GM12878 (cell line): Measurements from ENCODE around the gene FOXB2. TPM values are rescaled to one million over a fixed set of nuclear protein-coding genes. Genes with fewer than 3 reads are reported as not detected.

Experiments used
- ATAC-seq: fragments of 200-7000 bp; cut with Tn5 transposase; 3 replicates; pipeline ENCODE4 v1.9.1; 2020; ENCODE audit warnings: mild to moderate bottlenecking, moderate library complexity
- Bru-seq: library from RNA; stranded (reverse); fragments of 400-500 nt; gene quantifications from one replicate; lab custom pipeline; 2021; lab: Mats Ljungman, UMichigan
- BruChase-seq, 2 experiments: library from RNA; stranded (reverse); fragments of 400-500 nt; gene quantifications; one replicate each; lab custom pipeline; 2021; lab: Mats Ljungman, UMichigan
- BruUV-seq: library from RNA; stranded (reverse); fragments of 400-500 nt; replicated peaks from 2 replicates; lab custom pipeline; 2021; lab: Mats Ljungman, UMichigan
- CTCF ChIA-PET: fragments of 300-600 bp; sonication (Branson Sonifier 250); formaldehyde crosslinking; extraction: SDS; loops from one replicate; lab custom pipeline; 2021; ENCODE audit warnings: inconsistent platforms; lab: Yijun Ruan, JAX
- POLR2A ChIA-PET: fragments of 350-600 bp; formaldehyde crosslinking; extraction: SDS; loops from one replicate; lab custom pipeline; 2021; ENCODE audit warnings: inconsistent platforms; lab: Charles Lee
- RAD21 ChIA-PET: fragments of 300-600 bp; sonication (Branson Sonifier 250); formaldehyde crosslinking; loops from one replicate; lab custom pipeline; 2023; ENCODE audit warnings: antibody characterized with exemption; ENCODE audit not compliant: unreplicated experiment; lab: Charles Lee
- SMC1A ChIA-PET: fragments of 300-600 bp; sonication (Branson Sonifier 250); formaldehyde crosslinking; loops from one replicate; lab custom pipeline; 2023; ENCODE audit not compliant: unreplicated experiment, uncharacterized antibody; lab: Charles Lee
- DNase-seq: peaks from one replicate; pipeline ENCODE4 v3.0.0-alpha.2; 2011; ENCODE audit warnings: low read depth, low spot score
- FAIRE-seq: peaks from 3 replicates; lab custom pipeline; 2011; peaks lifted over from hg19 to GRCh38; lab: Jason Lieb, UNC
- H2AFZ ChIP-seq: 2 replicates; pipeline ENCODE4 v1.6.0; 2011; ENCODE audit warnings: low read depth, low read length, control low read depth; ENCODE audit not compliant: control insufficient read depth
- H3K27ac ChIP-seq: 2 replicates; pipeline ENCODE4 v1.5.1; 2011; ENCODE audit warnings: control low read depth; ENCODE audit not compliant: control insufficient read depth, insufficient read depth
- H3K27me3 ChIP-seq, 2 experiments: replicated peaks in 1 of 2; 2 replicates each; pipeline versions ENCODE4 v1.6.0 to v1.6.1; 2011; ENCODE audit warnings: low read length in 1 of 2; ENCODE audit not compliant: control insufficient read depth in 2 of 2, insufficient read depth in 2 of 2
- H3K36me3 ChIP-seq, 2 experiments: 2 replicates each; pipeline ENCODE4 v1.5.1; 2011; ENCODE audit warnings: low read length in 1 of 2; ENCODE audit not compliant: control insufficient read depth in 2 of 2, insufficient read depth in 2 of 2
- H3K4me1 ChIP-seq: 2 replicates; pipeline ENCODE4 v1.6.1; 2011; ENCODE audit warnings: mild to moderate bottlenecking, low read length, moderate library complexity, mixed read lengths; ENCODE audit not compliant: control insufficient read depth, insufficient read depth
- H3K4me2 ChIP-seq: 2 replicates; pipeline ENCODE4 v1.6.0; 2011; ENCODE audit warnings: control low read depth; ENCODE audit not compliant: control insufficient read depth, insufficient read depth
- H3K4me3 ChIP-seq: fragments of 200-600 bp; sonication (generic); 2 replicates; pipeline ENCODE4 v1.5.1; 2016
- H3K79me2 ChIP-seq: 2 replicates; pipeline ENCODE4 v1.6.0; 2011; ENCODE audit warnings: low read length; ENCODE audit not compliant: control insufficient read depth, insufficient read depth
- H3K9ac ChIP-seq: 2 replicates; pipeline ENCODE4 v1.8.0; 2011; ENCODE audit warnings: low read length, control low read depth, mixed read lengths; ENCODE audit not compliant: control insufficient read depth, insufficient read depth
- H3K9me3 ChIP-seq: replicated peaks from 3 replicates; pipeline ENCODE4 v1.5.1; 2011; ENCODE audit warnings: mild to moderate bottlenecking, low read length; ENCODE audit not compliant: control insufficient read depth, insufficient read depth
- H4K20me1 ChIP-seq: 2 replicates; pipeline ENCODE4 v1.6.0; 2011; ENCODE audit not compliant: control insufficient read depth, insufficient read depth
- CBX3 ChIP-seq: fragments of 200-600 bp; sonication (generic); IDR thresholded peaks from 2 replicates; pipeline ENCODE4 v1.6.1; 2016; ENCODE audit warnings: low read depth, borderline replicate concordance
- CBX5 ChIP-seq: sonication (generic); IDR thresholded peaks from 2 replicates; pipeline ENCODE4 v1.6.1; 2016; ENCODE audit warnings: low read depth, moderate library complexity, mild to moderate bottlenecking, inconsistent platforms
- CHD2 ChIP-seq: IDR thresholded peaks from 2 replicates; pipeline ENCODE4 v1.6.1; 2011; ENCODE audit warnings: low read depth, low read length, improper control_type of control experiment, borderline replicate concordance
- FOXK2 ChIP-seq: fragments of 450-650 bp; IDR thresholded peaks from 2 replicates; pipeline ENCODE4 v1.6.1; 2017; ENCODE audit warnings: mild to moderate bottlenecking, moderate library complexity
- KAT2A ChIP-seq: conservative IDR thresholded peaks from 2 replicates; pipeline ENCODE4 v1.6.1; 2011; ENCODE audit warnings: low read depth, low read length; ENCODE audit not compliant: control insufficient read depth
- MYB ChIP-seq: fragments of 150-350 bp; IDR thresholded peaks from 2 replicates; pipeline ENCODE4 v1.6.1; 2014; ENCODE audit warnings: mild to moderate bottlenecking, low read depth, low read length, borderline replicate concordance
- RAD51 ChIP-seq: fragments of 450-650 bp; IDR thresholded peaks from 2 replicates; pipeline ENCODE4 v1.6.1; 2016; ENCODE audit warnings: moderate library complexity, mild to moderate bottlenecking, inconsistent platforms
- SREBF1 ChIP-seq: IDR thresholded peaks from 2 replicates; pipeline ENCODE4 v1.6.1; 2012; ENCODE audit warnings: mild to moderate bottlenecking, low read length
- TCF7 ChIP-seq: IDR thresholded peaks from 2 replicates; pipeline ENCODE4 v1.6.1; 2014; ENCODE audit warnings: antibody characterized with exemption, borderline replicate concordance
- WGBS: methylation state at CpG from one replicate; pipeline ENCODE4 v1.1.6; 2016; ENCODE audit warnings: low lambda C conversion rate; ENCODE audit not compliant: insufficient replicate concordance, insufficient coverage; ENCODE audit errors: missing lambda C conversion rate; 5-methylcytosine and 5-hydroxymethylcytosine counted together
- in situ Hi-C: fragments of 300-500 bp; cut with MboI; formaldehyde crosslinking; loops from 9 replicates; pipeline ENCODE4 v1.14.3; 2018; ENCODE audit warnings: mixed read lengths
- intact Hi-C: fragments of 100-400 bp; cut with micrococcal nuclease; formaldehyde crosslinking; loops from one replicate; pipeline ENCODE4 v1.14.2; 2022; ENCODE audit not compliant: unreplicated experiment
- long read RNA-seq, 2 experiments: library from polyadenylated mRNA; unstranded; transcript quantifications; one replicate each; pipeline ENCODE4 v2.0.0, GENCODE V29; 2019 to 2020
- polyA minus RNA-seq, 3 experiments: library from RNA; depleted of rRNA, polyadenylated mRNA; stranded (reverse); fragments of >200 nt; gene quantifications; 2 replicates each; pipeline ENCODE4 v1.2.3, GENCODE V29; 2011
- polyA plus RNA-seq, 11 experiments: library from polyadenylated mRNA; depleted of rRNA in 4 of 11; unstranded in 6 of 11; stranded (reverse) in 5 of 11; fragments of >200 nt; fragmentation: Nextera tagmentation in 4 of 11; fragmentation: Illumina TruSeq in 1 of 11; extraction: Ambion mirVana in 4 of 11; extraction: Trizol in 1 of 11; gene quantifications; 1 replicate in 1 of 11; 2 replicates in 10 of 11; pipeline versions ENCODE4 v1.2.1 to v1.2.3, GENCODE V29; 2011 to 2016; ENCODE audit warnings: inconsistent platforms in 2 of 11, missing spikeins in 2 of 11, low read depth in 1 of 11
- total RNA-seq, 4 experiments: library from RNA; depleted of rRNA in 3 of 4; stranded (reverse); fragments of >200 nt in 3 of 4; fragmentation: Illumina TruSeq in 1 of 4; extraction: Trizol in 1 of 4; gene quantifications; 2 replicates each; pipeline versions ENCODE4 v1.2.1 to v1.2.3, GENCODE V29; 2013 to 2021
- TF ChIP-seq, protein P1 (sequence below): fragments of 450-650 bp; IDR thresholded peaks from 2 replicates; pipeline ENCODE4 v1.6.1; 2016; ENCODE audit warnings: mild to moderate bottlenecking, moderate library complexity, borderline replicate concordance
- TF ChIP-seq, protein P2 (sequence below): fragments of 150-350 bp; IDR thresholded peaks from 2 replicates; pipeline ENCODE4 v1.6.1; 2014; ENCODE audit warnings: mild to moderate bottlenecking, low read depth, low read length
- TF ChIP-seq, protein P3 (sequence below): fragments of 450-650 bp; IDR thresholded peaks from 2 replicates; pipeline ENCODE4 v1.6.1; 2017; ENCODE audit warnings: borderline replicate concordance

Gene FOXB2
- not detected in 2 replicates for total RNA-seq (2013; cell fraction: nucleolus; rRNA removed)
- total RNA-seq (2014; rRNA removed) (not detected in 2 replicates), total RNA-seq (2014; rRNA removed; fragmentation: Illumina TruSeq; extraction: Trizol) (not detected in 2 replicates), total RNA-seq (2021) (not detected in 2 replicates), polyA plus RNA-seq (2011; rRNA removed) (not detected in 2 replicates), polyA plus RNA-seq (2014; fragmentation: Illumina TruSeq; extraction: Trizol) (not detected in 2 replicates), polyA plus RNA-seq (2014; fragmentation: Nextera tagmentation; extraction: Ambion mirVana) (not detected), polyA plus RNA-seq (2014; rRNA removed) (not detected in 2 replicates), polyA plus RNA-seq (2016; fragmentation: Nextera tagmentation; extraction: Ambion mirVana) (not detected), polyA minus RNA-seq (2011; rRNA and poly(A)+ RNA removed) (not detected in 2 replicates), Bru-seq, nascent RNA (not detected), BruChase-seq, experiment 1, labeled RNA remaining after a 6-hour chase (not detected), BruChase-seq, experiment 2, labeled RNA remaining after a 2-hour chase (not detected)
- not detected for polyA plus RNA-seq (2011; ENCODE audit: low read depth)
- not detected in 2 replicates for polyA plus RNA-seq (2011; cell fraction: cytosol; rRNA removed)
- not detected in 2 replicates for polyA plus RNA-seq (2011; cell fraction: nucleus; rRNA removed)
- polyA plus RNA-seq (2012) = not detected in 2 replicates
- not detected in 2 replicates for polyA minus RNA-seq (2011; cell fraction: cytosol; rRNA and poly(A)+ RNA removed)
- polyA minus RNA-seq (2011; cell fraction: nucleus; rRNA and poly(A)+ RNA removed) = not detected in 2 replicates
- long read RNA-seq, experiment 1 = 0 reads
- long read RNA-seq, experiment 2 = 0 reads

DNA sequence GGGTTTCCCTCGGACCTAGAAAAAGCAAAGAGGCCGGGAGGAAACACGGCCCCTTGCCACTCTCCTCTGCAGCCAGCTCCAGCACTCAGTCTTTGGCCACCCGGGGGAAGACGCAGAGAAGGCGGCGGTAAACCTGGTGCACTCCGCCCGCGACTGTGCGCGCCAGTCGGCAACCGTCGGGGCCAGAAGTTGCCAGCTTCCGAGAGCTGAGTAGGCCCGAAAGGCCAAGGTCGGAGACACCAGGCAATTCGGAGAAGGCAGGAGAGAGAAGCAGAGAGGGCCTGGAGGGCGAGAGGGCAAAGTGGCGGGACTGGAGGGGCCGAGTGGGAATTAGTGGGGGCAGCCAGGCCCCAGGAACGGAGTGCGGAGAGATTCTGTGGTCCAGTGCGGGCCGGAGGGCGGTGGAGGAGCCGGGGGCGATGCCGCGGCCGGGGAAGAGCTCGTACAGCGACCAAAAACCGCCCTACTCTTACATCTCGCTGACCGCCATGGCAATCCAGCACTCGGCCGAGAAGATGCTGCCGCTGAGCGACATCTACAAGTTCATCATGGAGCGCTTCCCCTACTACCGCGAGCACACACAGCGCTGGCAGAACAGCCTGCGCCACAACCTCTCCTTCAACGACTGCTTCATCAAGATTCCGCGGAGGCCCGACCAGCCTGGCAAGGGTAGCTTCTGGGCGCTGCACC is at the start of gene FOXB2:
FOXB2 (plus strand) TSS at position 420 of the 690 bp plus-strand sequence; CDS start at position 420, 0 bp downstream.
- Histone ChIP-seq H3K4me2 (no peak within 1 kb of the TSS), H3K9ac (no peak within 1 kb of the TSS), H4K20me1 (no peaks in the 10 kb centered on the region; the same call in 1 of the 2 replicates), H3K4me3 (no peak within 1 kb of the TSS), H3K9me3 (no peaks in the 10 kb centered on the region; the same call in 2 of the 3 replicates), H3K27me3 (peaks cover 14 to 25% of the 10 kb centered on the region in 2 experiments), H3K36me3 (no peaks in the 10 kb centered on the region), H3K4me1 (no peaks in the 10 kb centered on the region), H2AFZ (no peak within 1 kb of the TSS), H3K27ac (no peak within 1 kb of the TSS), H3K79me2 (no peaks in the 10 kb centered on the region)
- intact Hi-C loops = no loop called here
- WGBS = 59% methylated on average over 37 of the region's 51 CpGs
- no TSS peak for BruUV-seq
- FAIRE-seq (no peak), ATAC-seq (no peak), DNase-seq (no peak)
- TF ChIP-seq KAT2A (no peak), CBX3 (no peak), CHD2 (no peak), TCF7 (no peak), SREBF1 (no peak), FOXK2 (no peak), CBX5 (no peak), RAD51 (no peak), MYB (no peak)
- TF ChIP-seq, protein P1, sequence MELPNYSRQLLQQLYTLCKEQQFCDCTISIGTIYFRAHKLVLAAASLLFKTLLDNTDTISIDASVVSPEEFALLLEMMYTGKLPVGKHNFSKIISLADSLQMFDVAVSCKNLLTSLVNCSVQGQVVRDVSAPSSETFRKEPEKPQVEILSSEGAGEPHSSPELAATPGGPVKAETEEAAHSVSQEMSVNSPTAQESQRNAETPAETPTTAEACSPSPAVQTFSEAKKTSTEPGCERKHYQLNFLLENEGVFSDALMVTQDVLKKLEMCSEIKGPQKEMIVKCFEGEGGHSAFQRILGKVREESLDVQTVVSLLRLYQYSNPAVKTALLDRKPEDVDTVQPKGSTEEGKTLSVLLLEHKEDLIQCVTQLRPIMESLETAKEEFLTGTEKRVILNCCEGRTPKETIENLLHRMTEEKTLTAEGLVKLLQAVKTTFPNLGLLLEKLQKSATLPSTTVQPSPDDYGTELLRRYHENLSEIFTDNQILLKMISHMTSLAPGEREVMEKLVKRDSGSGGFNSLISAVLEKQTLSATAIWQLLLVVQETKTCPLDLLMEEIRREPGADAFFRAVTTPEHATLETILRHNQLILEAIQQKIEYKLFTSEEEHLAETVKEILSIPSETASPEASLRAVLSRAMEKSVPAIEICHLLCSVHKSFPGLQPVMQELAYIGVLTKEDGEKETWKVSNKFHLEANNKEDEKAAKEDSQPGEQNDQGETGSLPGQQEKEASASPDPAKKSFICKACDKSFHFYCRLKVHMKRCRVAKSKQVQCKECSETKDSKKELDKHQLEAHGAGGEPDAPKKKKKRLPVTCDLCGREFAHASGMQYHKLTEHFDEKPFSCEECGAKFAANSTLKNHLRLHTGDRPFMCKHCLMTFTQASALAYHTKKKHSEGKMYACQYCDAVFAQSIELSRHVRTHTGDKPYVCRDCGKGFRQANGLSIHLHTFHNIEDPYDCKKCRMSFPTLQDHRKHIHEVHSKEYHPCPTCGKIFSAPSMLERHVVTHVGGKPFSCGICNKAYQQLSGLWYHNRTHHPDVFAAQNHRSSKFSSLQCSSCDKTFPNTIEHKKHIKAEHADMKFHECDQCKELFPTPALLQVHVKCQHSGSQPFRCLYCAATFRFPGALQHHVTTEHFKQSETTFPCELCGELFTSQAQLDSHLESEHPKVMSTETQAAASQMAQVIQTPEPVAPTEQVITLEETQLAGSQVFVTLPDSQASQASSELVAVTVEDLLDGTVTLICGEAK = no peak
- TF ChIP-seq, protein P2, sequence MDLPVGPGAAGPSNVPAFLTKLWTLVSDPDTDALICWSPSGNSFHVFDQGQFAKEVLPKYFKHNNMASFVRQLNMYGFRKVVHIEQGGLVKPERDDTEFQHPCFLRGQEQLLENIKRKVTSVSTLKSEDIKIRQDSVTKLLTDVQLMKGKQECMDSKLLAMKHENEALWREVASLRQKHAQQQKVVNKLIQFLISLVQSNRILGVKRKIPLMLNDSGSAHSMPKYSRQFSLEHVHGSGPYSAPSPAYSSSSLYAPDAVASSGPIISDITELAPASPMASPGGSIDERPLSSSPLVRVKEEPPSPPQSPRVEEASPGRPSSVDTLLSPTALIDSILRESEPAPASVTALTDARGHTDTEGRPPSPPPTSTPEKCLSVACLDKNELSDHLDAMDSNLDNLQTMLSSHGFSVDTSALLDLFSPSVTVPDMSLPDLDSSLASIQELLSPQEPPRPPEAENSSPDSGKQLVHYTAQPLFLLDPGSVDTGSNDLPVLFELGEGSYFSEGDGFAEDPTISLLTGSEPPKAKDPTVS = no peak
- TF ChIP-seq, protein P3, sequence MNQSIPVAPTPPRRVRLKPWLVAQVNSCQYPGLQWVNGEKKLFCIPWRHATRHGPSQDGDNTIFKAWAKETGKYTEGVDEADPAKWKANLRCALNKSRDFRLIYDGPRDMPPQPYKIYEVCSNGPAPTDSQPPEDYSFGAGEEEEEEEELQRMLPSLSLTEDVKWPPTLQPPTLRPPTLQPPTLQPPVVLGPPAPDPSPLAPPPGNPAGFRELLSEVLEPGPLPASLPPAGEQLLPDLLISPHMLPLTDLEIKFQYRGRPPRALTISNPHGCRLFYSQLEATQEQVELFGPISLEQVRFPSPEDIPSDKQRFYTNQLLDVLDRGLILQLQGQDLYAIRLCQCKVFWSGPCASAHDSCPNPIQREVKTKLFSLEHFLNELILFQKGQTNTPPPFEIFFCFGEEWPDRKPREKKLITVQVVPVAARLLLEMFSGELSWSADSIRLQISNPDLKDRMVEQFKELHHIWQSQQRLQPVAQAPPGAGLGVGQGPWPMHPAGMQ = no peak
- ChIA-PET POLR2A (no interaction called here), RAD21 (no interaction called here), SMC1A (no interaction called here), CTCF (no interaction called here)
- in situ Hi-C loops = no loop called here
